CD4-positive, CD25-positive, alpha-beta regulatory T cell (primary cell): ENCODE data around the gene HOXD8. TPM values are rescaled to one million over a fixed set of nuclear protein-coding genes. Genes with fewer than 3 reads are reported as not detected.

Source experiments
- ATAC-seq, 2 donors: fragments of 150-1000 bp; cut with Tn5 transposase; one replicate each; pipeline ENCODE4 v1.10.0; 2021; ENCODE audit warnings: low read depth in 2 of 2, moderate number of reproducible peaks in 2 of 2, moderate library complexity in 1 of 2
- DNase-seq, 3 donors: peaks; one replicate each; pipeline versions ENCODE4 v3.0.0 to v3.0.0-alpha.2; 2012 to 2022; ENCODE audit warnings: mixed read lengths in 1 of 3
- H3K27ac ChIP-seq: one replicate; pipeline ENCODE4 v1.7.0; 2013; ENCODE audit warnings: mild to moderate bottlenecking, low read length; ENCODE audit not compliant: insufficient read depth, poor library complexity, severe bottlenecking
- H3K27me3 ChIP-seq: one replicate; pipeline ENCODE4 v1.7.0; 2013; ENCODE audit warnings: low read length; ENCODE audit not compliant: control insufficient read depth, insufficient read depth
- H3K36me3 ChIP-seq: one replicate; pipeline ENCODE4 v1.7.0; 2013; ENCODE audit warnings: mild to moderate bottlenecking, low read length, moderate library complexity; ENCODE audit not compliant: control insufficient read depth, insufficient read depth
- H3K4me1 ChIP-seq: 2 replicates; pipeline ENCODE4 v1.7.0; 2013; ENCODE audit warnings: mild to moderate bottlenecking, low read length; ENCODE audit not compliant: insufficient read depth, control insufficient read depth, poor library complexity, severe bottlenecking
- H3K4me3 ChIP-seq: one replicate; pipeline ENCODE4 v1.7.0; 2013; ENCODE audit warnings: low read depth, mild to moderate bottlenecking, low read length, moderate library complexity
- H3K9me3 ChIP-seq, 2 experiments: 1 replicate in 1 of 2; 2 replicates in 1 of 2; pipeline ENCODE4 v1.7.0; 2013; ENCODE audit warnings: low read length in 2 of 2, mild to moderate bottlenecking in 1 of 2, moderate library complexity in 1 of 2; ENCODE audit not compliant: control insufficient read depth in 2 of 2
- H3K27ac Mint-ChIP-seq, 3 donors: one replicate each; pipeline ENCODE4 v1.8.0; 2020 to 2022; ENCODE audit warnings: mild to moderate bottlenecking in 3 of 3, mixed read lengths in 3 of 3, moderate library complexity in 2 of 3
- H3K27me3 Mint-ChIP-seq: one replicate; pipeline ENCODE4 v1.8.0; 2022; ENCODE audit warnings: mild to moderate bottlenecking, mixed read lengths
- H3K36me3 Mint-ChIP-seq: one replicate; pipeline ENCODE4 v1.8.0; 2020; ENCODE audit warnings: mixed read lengths
- H3K4me1 Mint-ChIP-seq, 4 donors: one replicate each; pipeline ENCODE4 v1.8.0; 2020 to 2022; ENCODE audit warnings: mixed read lengths in 4 of 4, mild to moderate bottlenecking in 1 of 4
- H3K4me3 Mint-ChIP-seq, 4 donors: one replicate each; pipeline ENCODE4 v1.8.0; 2020 to 2022; ENCODE audit warnings: mild to moderate bottlenecking in 4 of 4, mixed read lengths in 4 of 4, moderate library complexity in 3 of 4
- H3K9me3 Mint-ChIP-seq, 7 donors: one replicate each; pipeline ENCODE4 v1.8.0; 2020 to 2022; ENCODE audit warnings: mixed read lengths in 7 of 7, mild to moderate bottlenecking in 3 of 7, moderate library complexity in 2 of 7
- polyA plus RNA-seq, 4 donors: library from polyadenylated mRNA; unstranded; fragments of 300-500 nt; fragmentation: Illumina TruSeq; gene quantifications; one replicate each; pipeline ENCODE4 v1.2.3, GENCODE V29; 2021
- total RNA-seq: library from RNA; stranded (reverse); gene quantifications from one replicate; pipeline ENCODE4 v1.2.3, GENCODE V29; 2022

Gene HOXD8
- total and polyA plus RNA-seq, 5 donors from 2014 or later: not detected

- Histone ChIP-seq H3K4me3 (no peak overlapping the region), H3K36me3 (no peaks in the 10 kb centered on the region), H3K27ac (no peak overlapping the region), H3K4me1 (no peaks in the 10 kb centered on the region), H3K9me3 (no peaks in the 10 kb centered on the region), H3K27me3 (peaks cover 66% of the 10 kb centered on the region)
- Mint-ChIP-seq H3K36me3 (no peaks in the 10 kb centered on the region), H3K27ac (no peak overlapping the region), H3K27me3 (peaks cover 98% of the 10 kb centered on the region), H3K4me3 (no peak overlapping the region), H3K4me1 (peaks cover 0 to 10% (median under 1%) of the 10 kb centered on the region in 4 donors), H3K9me3 (peaks cover 0 to 6% (median 0%) of the 10 kb centered on the region in 7 donors)
- no peak for ATAC-seq
- no peak for DNase-seq
Observed at GRCh38 chr2:176177580-176178037, 48.1 kb downstream of the HOXD8 start.

- Mint-ChIP-seq H3K27ac (no peak overlapping the region), H3K4me1 (peaks cover 0 to 7% (median 0%) of the 10 kb centered on the region in 4 donors), H3K36me3 (peaks cover under 1% of the 10 kb centered on the region), H3K9me3 (peaks cover 0 to 10% (median 0%) of the 10 kb centered on the region in 7 donors), H3K27me3 (peaks cover 98% of the 10 kb centered on the region), H3K4me3 (no peak overlapping the region)
- no peak overlapping the region for H3K27ac ChIP-seq
- H3K4me1 ChIP-seq: no peaks in the 10 kb centered on the region
- H3K4me3 ChIP-seq: no peak overlapping the region
- H3K9me3 ChIP-seq: no peaks in the 10 kb centered on the region
- H3K36me3 ChIP-seq: no peaks in the 10 kb centered on the region
- no peak for ATAC-seq
- H3K27me3 ChIP-seq: peaks cover 64% of the 10 kb centered on the region
- no peak for DNase-seq
Observed at GRCh38 chr2:176178038-176178756, 48.7 kb downstream of the HOXD8 start.

GRCh38 chr2:176178757-176179295 lies 49.3 kb downstream of the HOXD8 start:
- no peak overlapping the region for H3K27ac ChIP-seq
- Mint-ChIP-seq H3K4me3 (no peak overlapping the region), H3K4me1 (peaks cover 0 to 7% (median 0%) of the 10 kb centered on the region in 4 donors), H3K27ac (no peak overlapping the region), H3K27me3 (peaks cover 98% of the 10 kb centered on the region), H3K36me3 (peaks cover 3% of the 10 kb centered on the region), H3K9me3 (peaks cover 0 to 10% (median 0%) of the 10 kb centered on the region in 7 donors)
- no peaks in the 10 kb centered on the region for H3K36me3 ChIP-seq
- no peaks in the 10 kb centered on the region for H3K9me3 ChIP-seq
- no peak overlapping the region for H3K4me3 ChIP-seq
- ATAC-seq (no peak), DNase-seq (no peak)
- H3K27me3 ChIP-seq: peaks cover 61% of the 10 kb centered on the region
- no peaks in the 10 kb centered on the region for H3K4me1 ChIP-seq

DNA sequence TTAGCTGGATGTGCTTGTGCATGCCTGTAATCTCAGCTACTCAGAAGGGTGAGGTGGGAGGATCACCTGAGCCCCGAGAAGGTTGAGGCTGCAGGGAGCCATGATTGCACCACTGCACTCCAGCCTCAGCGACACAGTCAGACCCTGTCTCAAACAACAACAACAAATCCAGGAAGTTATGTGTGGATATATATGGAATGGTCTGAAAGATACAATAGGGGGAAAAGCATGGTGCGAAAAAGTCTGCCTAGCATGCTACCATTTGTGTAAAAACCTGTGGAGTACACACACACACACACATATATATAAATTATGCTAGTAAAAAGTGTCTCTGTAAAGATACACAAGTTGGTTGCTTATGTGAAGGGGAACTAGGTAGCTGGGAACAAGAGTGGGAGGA lies 52.0 kb downstream of the HOXD8 start:
- no peak overlapping the region for H3K4me3 ChIP-seq
- Mint-ChIP-seq H3K36me3 (peaks cover 3% of the 10 kb centered on the region), H3K4me1 (peaks cover 0 to 3% (median 0%) of the 10 kb centered on the region in 4 donors), H3K27ac (no peak overlapping the region), H3K4me3 (no peak overlapping the region), H3K9me3 (peaks cover 0 to 10% (median 0%) of the 10 kb centered on the region in 7 donors), H3K27me3 (peaks cover 98% of the 10 kb centered on the region)
- no peaks in the 10 kb centered on the region for H3K9me3 ChIP-seq
- H3K27me3 ChIP-seq: peaks cover 60% of the 10 kb centered on the region
- no peak for ATAC-seq
- H3K27ac ChIP-seq: no peak overlapping the region
- no peaks in the 10 kb centered on the region for H3K36me3 ChIP-seq
- H3K4me1 ChIP-seq: no peaks in the 10 kb centered on the region
- no peak for DNase-seq

Other genes with a start within 250 kb of the HOXD8 start
- gene LNPK, start 127.4 kb upstream of the HOXD8 start, total RNA-seq: 32.9 TPM
- 10 to 100 TPM; 13.9 to 19.9 (median 15.2) TPM for gene LNPK, start 127.4 kb upstream of the HOXD8 start, polyA plus RNA-seq
- not detected for gene EVX2, start 45.7 kb upstream of the HOXD8 start, total RNA-seq
- gene EVX2, start 45.7 kb upstream of the HOXD8 start, polyA plus RNA-seq: not detected
- not detected for gene HOXD13, start 37.0 kb upstream of the HOXD8 start, total RNA-seq
- not detected for gene HOXD13, start 37.0 kb upstream of the HOXD8 start, polyA plus RNA-seq
- not detected for gene HOXD12, start 29.9 kb upstream of the HOXD8 start, total RNA-seq
- not detected for gene HOXD12, start 29.9 kb upstream of the HOXD8 start, polyA plus RNA-seq
- gene HOXD11, start 22.4 kb upstream of the HOXD8 start, total RNA-seq: not detected
- not detected for gene HOXD11, start 22.4 kb upstream of the HOXD8 start, polyA plus RNA-seq
- gene HOXD10, start 12.9 kb upstream of the HOXD8 start, total RNA-seq: not detected
- gene HOXD10, start 12.9 kb upstream of the HOXD8 start, polyA plus RNA-seq: not detected
- gene HOXD9, start 7.0 kb upstream of the HOXD8 start, total RNA-seq: not detected
- gene HOXD9, start 7.0 kb upstream of the HOXD8 start, polyA plus RNA-seq: not detected
- gene HOXD4, start 21.8 kb downstream of the HOXD8 start, total RNA-seq: not detected
- not detected for gene HOXD4, start 21.8 kb downstream of the HOXD8 start, polyA plus RNA-seq
- not detected for gene HOXD3, start 27.6 kb downstream of the HOXD8 start, total RNA-seq
- not detected for gene HOXD3, start 27.6 kb downstream of the HOXD8 start, polyA plus RNA-seq
- not detected for gene HOXD1, start 59.0 kb downstream of the HOXD8 start, total RNA-seq
- not detected for gene HOXD1, start 59.0 kb downstream of the HOXD8 start, polyA plus RNA-seq
- 7.1 TPM for gene MTX2, start 139.7 kb downstream of the HOXD8 start, total RNA-seq
- 10 to 100 TPM; 19.4 to 23.2 (median 22.4) TPM for gene MTX2, start 139.7 kb downstream of the HOXD8 start, polyA plus RNA-seq